H9 (cell line): ENCODE data around the gene TGFB3. TPM values are rescaled to one million over a fixed set of nuclear protein-coding genes. Genes with fewer than 3 reads are reported as not detected.

Experiments
- DNase-seq: peaks from one replicate; pipeline ENCODE4 v3.0.0-alpha.2; 2017
- H2AFZ ChIP-seq: one replicate; pipeline ENCODE4 v1.6.1; 2013; ENCODE audit warnings: mild to moderate bottlenecking, low read length, control low read depth, moderate library complexity
- H2AK5ac ChIP-seq: 2 replicates; pipeline ENCODE4 v1.6.1; 2013; ENCODE audit warnings: low read length, control low read depth, mixed read lengths; ENCODE audit not compliant: insufficient read length
- H2BK120ac ChIP-seq: one replicate; pipeline ENCODE4 v1.6.1; 2013; ENCODE audit warnings: low read depth, mild to moderate bottlenecking, low read length, control low read depth, inconsistent platforms; ENCODE audit not compliant: poor library complexity, severe bottlenecking
- H2BK12ac ChIP-seq: 2 replicates; pipeline ENCODE4 v1.6.1; 2013; ENCODE audit warnings: low read length, control low read depth, mixed read lengths, low read depth; ENCODE audit not compliant: insufficient read length
- H2BK15ac ChIP-seq: 2 replicates; pipeline ENCODE4 v1.6.1; 2013; ENCODE audit warnings: low read depth, low read length, control low read depth
- H2BK20ac ChIP-seq: one replicate; pipeline ENCODE4 v1.6.1; 2013; ENCODE audit warnings: low read depth, mild to moderate bottlenecking, low read length, control low read depth, inconsistent platforms; ENCODE audit not compliant: poor library complexity, severe bottlenecking
- H2BK5ac ChIP-seq: 2 replicates; pipeline ENCODE4 v1.6.1; 2013; ENCODE audit warnings: low read length, control low read depth, mixed read lengths; ENCODE audit not compliant: insufficient read length
- H3K14ac ChIP-seq: 2 replicates; pipeline ENCODE4 v1.6.1; 2013; ENCODE audit warnings: low read length, control low read depth; ENCODE audit not compliant: insufficient read depth
- H3K18ac ChIP-seq: 2 replicates; pipeline ENCODE4 v1.6.1; 2013; ENCODE audit warnings: low read depth, mild to moderate bottlenecking, mixed read lengths, low read length, control low read depth; ENCODE audit not compliant: insufficient read length
- H3K23ac ChIP-seq: 2 replicates; pipeline ENCODE4 v1.6.1; 2013; ENCODE audit warnings: low read length, control low read depth, mixed read lengths, low read depth; ENCODE audit not compliant: insufficient read length
- H3K23me2 ChIP-seq: 2 replicates; pipeline ENCODE4 v1.6.1; 2013; ENCODE audit warnings: low read depth, mild to moderate bottlenecking, mixed read lengths, low read length, control low read depth; ENCODE audit not compliant: insufficient read length, poor library complexity, severe bottlenecking
- H3K27ac ChIP-seq: 2 replicates; pipeline ENCODE4 v1.5.1; 2013; ENCODE audit warnings: low read length, control low read depth, mixed read lengths, low read depth; ENCODE audit not compliant: insufficient read length
- H3K27me3 ChIP-seq: 2 replicates; pipeline ENCODE4 v1.6.1; 2013; ENCODE audit warnings: low read length, control low read depth, inconsistent platforms; ENCODE audit not compliant: insufficient read depth
- H3K4ac ChIP-seq: 2 replicates; pipeline ENCODE4 v1.6.1; 2013; ENCODE audit warnings: low read depth, mild to moderate bottlenecking, control low read depth, inconsistent platforms, low read length, moderate library complexity
- H3K4me1 ChIP-seq: 2 replicates; pipeline ENCODE4 v1.6.1; 2013; ENCODE audit warnings: low read length, control low read depth, inconsistent platforms; ENCODE audit not compliant: insufficient read depth
- H3K4me2 ChIP-seq: 2 replicates; pipeline ENCODE4 v1.6.1; 2013; ENCODE audit warnings: low read length, control low read depth, mixed read lengths; ENCODE audit not compliant: insufficient read length, insufficient read depth
- H3K56ac ChIP-seq: 2 replicates; pipeline ENCODE4 v1.6.1; 2013; ENCODE audit warnings: low read depth, mild to moderate bottlenecking, mixed read lengths, low read length, control low read depth; ENCODE audit not compliant: insufficient read length
- H3K79me1 ChIP-seq: 2 replicates; pipeline ENCODE4 v1.6.1; 2013; ENCODE audit warnings: low read depth, mild to moderate bottlenecking, moderate library complexity, low read length, control low read depth, inconsistent platforms; ENCODE audit not compliant: insufficient read depth, poor library complexity, severe bottlenecking
- H3K79me2 ChIP-seq: 2 replicates; pipeline ENCODE4 v1.6.1; 2013; ENCODE audit warnings: low read length, control low read depth, inconsistent platforms; ENCODE audit not compliant: insufficient read depth
- H3K9ac ChIP-seq: 2 replicates; pipeline ENCODE4 v1.6.1; 2013; ENCODE audit warnings: low read length, control low read depth, mixed read lengths; ENCODE audit not compliant: insufficient read length; ENCODE audit errors: extremely low read depth
- H3K9me3 ChIP-seq: one replicate; pipeline ENCODE4 v1.6.1; 2013; ENCODE audit warnings: low read depth, low read length, inconsistent platforms; ENCODE audit not compliant: control insufficient read depth
- H3T11ph ChIP-seq: one replicate; pipeline ENCODE4 v1.6.1; 2013; ENCODE audit warnings: mild to moderate bottlenecking, low read length, control low read depth, inconsistent platforms
- H4K20me1 ChIP-seq: one replicate; pipeline ENCODE4 v1.6.1; 2013; ENCODE audit not compliant: control insufficient read depth, insufficient read length, insufficient read depth
- H4K5ac ChIP-seq: 2 replicates; pipeline ENCODE4 v1.6.1; 2013; ENCODE audit warnings: low read depth, mild to moderate bottlenecking, mixed read lengths, low read length, control low read depth; ENCODE audit not compliant: insufficient read length
- H4K8ac ChIP-seq: replicated peaks from 2 replicates; pipeline ENCODE4 v1.6.1; 2013; ENCODE audit warnings: low read length, control low read depth, mixed read lengths, low read depth; ENCODE audit not compliant: insufficient read length
- H4K91ac ChIP-seq: 2 replicates; pipeline ENCODE4 v1.6.1; 2013; ENCODE audit warnings: low read depth, mild to moderate bottlenecking, moderate library complexity, mixed read lengths, low read length, control low read depth; ENCODE audit not compliant: insufficient read length
- H3K27ac Mint-ChIP-seq, 3 experiments: 2 replicates in 2 of 3; 3 replicates in 1 of 3; pipeline ENCODE4 v1.8.0; 2020 to 2021; ENCODE audit warnings: mixed read lengths in 3 of 3, mild to moderate bottlenecking in 1 of 3, moderate library complexity in 1 of 3
- H3K27me3 Mint-ChIP-seq: 2 replicates; pipeline ENCODE4 v1.8.0; 2021; ENCODE audit warnings: low read depth, mild to moderate bottlenecking, moderate library complexity, mixed read lengths
- H3K36me3 Mint-ChIP-seq, 3 experiments: 2 replicates in 2 of 3; 3 replicates in 1 of 3; pipeline ENCODE4 v1.8.0; 2020 to 2021; ENCODE audit warnings: low read depth in 3 of 3, mixed read lengths in 3 of 3; ENCODE audit not compliant: insufficient read depth in 1 of 3
- H3K4me1 Mint-ChIP-seq, 2 experiments: 2 replicates each; pipeline ENCODE4 v1.8.0; 2020; ENCODE audit warnings: mixed read lengths in 2 of 2
- H3K4me3 Mint-ChIP-seq, 2 experiments: 2 replicates in 1 of 2; 3 replicates in 1 of 2; pipeline ENCODE4 v1.8.0; 2020 to 2021; ENCODE audit warnings: mild to moderate bottlenecking in 2 of 2, mixed read lengths in 2 of 2, moderate library complexity in 1 of 2
- H3K9me3 Mint-ChIP-seq, 2 experiments: 2 replicates in 1 of 2; 3 replicates in 1 of 2; pipeline ENCODE4 v1.8.0; 2020; ENCODE audit warnings: mild to moderate bottlenecking in 2 of 2, mixed read lengths in 2 of 2, moderate library complexity in 1 of 2
- CTCF ChIP-seq: fragments of 200-600 bp; sonication (generic); conservative IDR thresholded peaks from 3 replicates; pipeline ENCODE4 v1.8.0; 2021; ENCODE audit warnings: antibody characterized with exemption, mild to moderate bottlenecking
- WGBS: extraction: QIAGEN DNeasy Blood & Tissue Kit; methylation state at CpG from one replicate; pipeline ENCODE4 v1.1.7; 2013; ENCODE audit warnings: missing lambda C conversion rate, low lambda C conversion rate, mixed read lengths; ENCODE audit not compliant: insufficient read length; ENCODE audit errors: extremely low coverage; 5-methylcytosine and 5-hydroxymethylcytosine counted together
- total RNA-seq: library from RNA; stranded (reverse); gene quantifications from 2 replicates; pipeline ENCODE4 v1.2.1, GENCODE V29; 2021

TGFB3 gene
- total RNA-seq, 1 experiment from 2014 or later, result 0.37 TPM

- Mint-ChIP-seq H3K27ac (no peak overlapping the region), H3K9me3 (no peaks in the 10 kb centered on the region), H3K27me3 (no peaks in the 10 kb centered on the region), H3K36me3 (no peaks in the 10 kb centered on the region), H3K4me1 (peaks cover 7 to 11% of the 10 kb centered on the region in 2 experiments), H3K4me3 (no peak overlapping the region)
- peak; percentile 32; the same call in 1 of the 3 replicates for TF ChIP-seq CTCF
- H2BK20ac ChIP-seq, result no peak overlapping the region
- H2BK15ac ChIP-seq, result no peak overlapping the region
- H3K23me2 ChIP-seq, result no peaks in the 10 kb centered on the region
- no peak overlapping the region for H2BK120ac ChIP-seq
- no CpG with 5 or more reads among the region's 9 CpGs for WGBS
- H3K14ac ChIP-seq, result no peak overlapping the region
- H3K4me1 ChIP-seq, result peaks cover 5% of the 10 kb centered on the region; the same call in 1 of the 2 replicates
- no peaks in the 10 kb centered on the region for H3K79me2 ChIP-seq
- no peak overlapping the region for H3K4ac ChIP-seq
- no peak overlapping the region for H2BK5ac ChIP-seq
- no peaks in the 10 kb centered on the region for H3K27me3 ChIP-seq
- no peaks in the 10 kb centered on the region for H3K79me1 ChIP-seq
- no peak overlapping the region for H3K4me2 ChIP-seq
- no peak overlapping the region for H3T11ph ChIP-seq
- H3K23ac ChIP-seq, result no peak overlapping the region
- H3K18ac ChIP-seq, result no peak overlapping the region
- DNase-seq, result no peak
- no peak overlapping the region for H4K8ac ChIP-seq
- H4K91ac ChIP-seq, result no peak overlapping the region
- H3K9ac ChIP-seq, result no peak overlapping the region
- no peaks in the 10 kb centered on the region for H3K9me3 ChIP-seq
- H3K27ac ChIP-seq, result no peak overlapping the region
- no peak overlapping the region for H2AFZ ChIP-seq
- no peaks in the 10 kb centered on the region for H4K20me1 ChIP-seq
- no peak overlapping the region for H4K5ac ChIP-seq
- no peak overlapping the region for H3K56ac ChIP-seq
- no peak overlapping the region for H2AK5ac ChIP-seq
- H2BK12ac ChIP-seq, result no peak overlapping the region
Measured at GRCh38 chr14:75970989-75971388, 10.8 kb downstream of the TGFB3 start.
